Fibroblast of lung (primary cell): ENCODE measurements around the gene DRD2.

Experiments used
- CTCF ChIP-seq, 2 donors: IDR thresholded peaks in 1 of 2; conservative IDR thresholded peaks in 1 of 2; 1 replicate in 1 of 2; 2 replicates in 1 of 2; pipeline ENCODE4 v1.5.1; 2011 to 2012; ENCODE audit warnings: low read length in 2 of 2, control low read depth in 1 of 2, inconsistent platforms in 1 of 2, low read depth in 1 of 2, mild to moderate bottlenecking in 1 of 2
- EZH2 ChIP-seq: IDR thresholded peaks from 2 replicates; pipeline ENCODE4 v1.5.1; 2012; ENCODE audit warnings: low read length, control low read depth, mild to moderate bottlenecking; ENCODE audit errors: missing control alignments

- TF ChIP-seq CTCF (conservative IDR thresholded peaks at IDR 0.05 in 1 of 2, IDR thresholded peaks at IDR 0.05 in 1 of 2; ENCODE audit: low read depth in 1 of 2, low read length in 2 of 2) = no peak
- TF ChIP-seq EZH2 = no peak
Measured at GRCh38 chr11:113518716-113519495, 43.7 kb upstream of the DRD2 start.
